ENCODE measurements around the gene GDF2.
A peak's percentile ranks its signal among the peaks of the same experiment; 100 is the strongest.

Gene GDF2

DNA sequence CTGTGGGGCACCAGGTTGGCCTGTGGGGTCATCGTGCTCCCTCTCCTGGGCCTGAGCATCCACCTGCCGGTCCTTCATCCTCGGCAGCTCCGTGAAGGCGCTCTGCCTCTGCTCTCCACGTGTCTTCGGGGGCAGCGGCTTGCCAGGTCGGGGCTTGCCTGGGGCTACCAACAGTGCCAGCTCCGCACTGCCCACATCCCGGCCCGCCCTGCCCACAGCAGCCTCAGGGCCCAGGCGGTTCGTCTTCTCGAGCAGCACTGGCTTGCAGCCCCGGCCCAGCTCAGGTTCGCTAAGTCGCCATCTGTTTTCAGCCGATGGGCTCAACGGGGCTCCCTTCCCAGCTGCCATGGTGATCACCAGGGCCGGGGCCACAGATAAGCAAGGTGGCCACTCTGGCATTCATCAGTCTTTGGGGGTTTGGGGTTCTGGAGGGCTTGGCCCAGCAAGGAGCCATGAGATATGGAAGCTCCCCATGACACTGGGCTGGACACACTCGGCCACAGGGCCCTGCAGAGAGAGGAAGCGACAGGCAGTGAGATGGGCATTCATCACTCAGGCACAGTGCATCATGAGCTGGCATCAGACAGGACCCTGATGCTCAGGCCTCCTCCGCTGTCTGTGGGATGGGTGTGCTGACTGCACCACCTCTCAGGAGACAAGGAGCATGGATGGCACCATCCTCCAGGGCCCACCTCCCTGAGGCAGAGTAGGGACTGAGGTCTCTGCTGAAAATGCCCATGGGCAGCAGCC is 46.4 kb downstream of the GDF2 start:
- DNase-seq (ENCODE audit: low read depth in 2 of 2): no peak

DNA sequence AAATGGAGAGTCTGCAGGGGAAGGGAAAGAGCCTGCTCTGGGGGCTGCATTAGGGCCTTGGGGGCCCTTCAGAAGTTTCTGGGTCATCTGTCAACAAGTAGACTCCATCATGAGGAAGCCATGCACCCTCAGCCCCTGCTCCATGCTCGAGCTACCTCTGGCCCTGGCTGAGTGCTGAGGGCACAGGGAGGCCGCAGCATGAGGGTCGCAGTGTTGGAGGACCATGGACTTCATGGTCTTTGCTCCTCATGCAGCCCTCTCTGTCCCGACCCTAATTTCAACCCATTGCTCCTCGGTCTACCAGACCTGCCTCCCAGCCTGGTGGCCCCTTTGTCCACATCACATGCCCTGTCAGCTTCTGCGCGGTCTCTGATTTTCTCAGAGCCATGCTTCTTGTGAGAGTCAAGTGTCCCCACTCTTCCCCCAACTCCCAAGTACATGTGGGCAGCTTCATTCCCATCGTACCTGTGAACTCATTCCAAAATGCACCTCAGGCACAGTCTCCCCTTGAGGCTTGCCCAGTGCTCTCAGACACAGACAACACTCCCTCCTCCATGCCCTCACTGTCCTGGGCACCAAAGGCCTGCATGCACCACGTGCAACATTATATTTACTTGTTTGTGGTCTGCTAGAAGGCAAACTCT is 47.1 kb downstream of the GDF2 start:
- no peak for DNase-seq (ENCODE audit: low read depth in 2 of 2)

DNA sequence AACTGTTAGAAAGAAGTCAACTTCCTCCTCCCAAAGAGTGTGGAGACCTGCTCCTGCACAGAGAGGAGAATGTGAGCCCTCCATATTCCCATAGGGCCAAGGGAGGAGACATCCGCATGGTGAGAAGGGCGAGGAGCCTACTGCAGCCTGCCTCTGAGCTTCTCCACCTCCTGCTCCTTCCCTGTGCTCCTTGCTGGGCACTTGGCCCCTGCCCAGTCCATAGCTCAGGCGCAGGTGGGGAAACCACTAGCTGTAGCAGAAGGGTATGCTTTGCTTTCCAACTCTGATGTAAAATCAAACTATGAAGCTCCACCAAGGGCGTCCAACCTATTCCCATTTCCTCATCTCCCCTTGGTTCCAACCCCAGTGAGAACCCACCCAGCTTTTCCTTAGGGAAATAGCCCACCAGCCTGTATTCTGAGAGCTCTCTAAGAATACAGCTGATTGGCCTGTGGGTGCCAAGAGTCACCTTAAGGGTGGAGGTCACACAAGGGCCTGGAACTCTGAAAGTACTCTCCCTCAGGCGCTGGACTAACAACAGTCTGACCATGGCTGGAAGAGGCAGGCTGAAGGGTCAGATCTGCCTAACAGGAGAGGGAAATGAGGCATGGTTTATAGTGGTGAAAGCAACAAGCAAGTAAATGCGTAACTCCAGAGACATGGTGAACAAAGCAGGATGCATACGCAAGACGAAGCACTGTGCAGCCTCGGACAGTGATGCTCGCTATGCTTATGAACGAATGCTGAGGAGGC is 47.9 kb downstream of the GDF2 start:
- DNase-seq (ENCODE audit: low read depth in 2 of 2): no peak

DNA sequence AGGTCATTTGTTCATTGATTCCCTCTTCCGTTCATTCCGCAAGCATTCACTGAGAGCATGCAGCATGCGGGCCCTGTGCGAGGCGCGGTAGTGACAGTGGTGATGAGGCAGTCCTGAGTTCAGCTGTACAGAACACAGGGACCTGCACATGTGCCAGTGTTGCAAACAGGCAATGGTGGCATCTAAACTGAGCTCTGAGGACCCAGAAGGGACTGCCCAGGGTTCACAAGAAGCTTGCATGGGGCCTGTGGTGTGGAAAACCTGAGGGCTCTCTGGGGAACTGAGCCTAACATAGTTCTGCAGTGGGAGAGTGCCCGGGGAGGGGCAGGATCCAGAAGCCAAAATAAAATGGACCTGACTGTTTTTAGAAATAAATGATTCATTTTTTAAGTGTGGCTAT is 48.6 kb downstream of the GDF2 start:
- DNase-seq (ENCODE audit: low read depth in 2 of 2): no peak

DNA sequence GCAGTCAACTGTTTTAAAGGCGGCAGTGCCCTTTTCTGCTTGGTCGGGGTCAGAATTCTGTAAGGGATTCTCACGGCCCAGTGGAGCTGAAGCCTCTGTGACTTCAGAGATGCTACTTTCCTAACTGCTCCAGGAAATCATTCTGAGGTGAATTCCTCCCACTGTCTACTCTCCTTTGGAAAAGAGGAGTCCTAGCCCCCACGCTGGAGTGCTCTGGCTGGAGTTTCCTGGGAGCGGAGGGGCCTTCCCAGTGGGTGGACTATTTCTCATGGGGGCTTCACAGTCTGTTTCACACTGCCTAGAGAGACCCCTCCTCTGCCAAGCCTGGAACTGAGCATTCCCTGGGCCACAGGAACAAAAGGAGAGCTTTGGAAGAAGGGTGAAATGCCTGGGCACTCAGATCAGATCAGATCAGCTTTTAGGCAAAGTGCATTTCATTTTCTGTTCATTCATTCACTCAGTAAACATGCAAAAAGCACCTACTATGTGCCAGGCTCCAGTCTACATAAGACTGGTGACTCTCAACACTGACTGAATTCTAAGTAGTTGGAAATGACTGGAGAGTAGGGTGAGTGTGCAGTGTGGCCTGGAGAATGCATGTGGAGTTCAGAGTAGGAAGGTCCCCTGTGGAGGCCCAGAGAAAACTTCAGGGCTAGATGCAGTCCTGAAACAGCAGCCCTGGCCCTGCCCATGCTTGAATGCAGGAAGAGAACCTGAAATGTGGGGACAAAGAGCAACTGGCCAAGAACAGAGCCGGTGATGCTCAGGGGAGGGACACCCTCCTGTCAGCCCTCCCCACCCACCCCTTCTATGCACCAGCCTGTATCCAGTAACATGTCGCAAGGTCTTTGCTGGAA is 49.6 kb downstream of the GDF2 start:
- no peak for DNase-seq (ENCODE audit: low read depth in 2 of 2)

DNA sequence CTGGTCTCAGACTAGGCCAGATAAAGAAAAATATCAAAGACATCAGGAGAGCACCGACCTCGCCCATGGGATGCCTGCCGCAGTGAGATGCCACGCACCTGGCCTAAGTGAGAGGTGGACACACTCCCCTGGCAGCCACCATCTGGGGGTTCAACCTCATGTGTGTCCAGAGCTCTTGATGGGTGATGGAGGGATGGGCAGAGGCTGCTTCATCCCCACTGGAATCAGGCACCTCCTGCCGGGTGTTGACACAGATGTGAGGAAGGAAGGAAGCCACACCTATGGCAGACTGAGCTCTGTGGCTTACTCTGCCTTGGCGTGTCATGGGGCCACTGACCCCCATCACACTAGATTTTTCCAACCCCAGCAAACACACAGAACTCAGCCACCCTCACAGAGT is 50.5 kb downstream of the GDF2 start:
- DNase-seq (ENCODE audit: low read depth in 2 of 2): no peak

DNA sequence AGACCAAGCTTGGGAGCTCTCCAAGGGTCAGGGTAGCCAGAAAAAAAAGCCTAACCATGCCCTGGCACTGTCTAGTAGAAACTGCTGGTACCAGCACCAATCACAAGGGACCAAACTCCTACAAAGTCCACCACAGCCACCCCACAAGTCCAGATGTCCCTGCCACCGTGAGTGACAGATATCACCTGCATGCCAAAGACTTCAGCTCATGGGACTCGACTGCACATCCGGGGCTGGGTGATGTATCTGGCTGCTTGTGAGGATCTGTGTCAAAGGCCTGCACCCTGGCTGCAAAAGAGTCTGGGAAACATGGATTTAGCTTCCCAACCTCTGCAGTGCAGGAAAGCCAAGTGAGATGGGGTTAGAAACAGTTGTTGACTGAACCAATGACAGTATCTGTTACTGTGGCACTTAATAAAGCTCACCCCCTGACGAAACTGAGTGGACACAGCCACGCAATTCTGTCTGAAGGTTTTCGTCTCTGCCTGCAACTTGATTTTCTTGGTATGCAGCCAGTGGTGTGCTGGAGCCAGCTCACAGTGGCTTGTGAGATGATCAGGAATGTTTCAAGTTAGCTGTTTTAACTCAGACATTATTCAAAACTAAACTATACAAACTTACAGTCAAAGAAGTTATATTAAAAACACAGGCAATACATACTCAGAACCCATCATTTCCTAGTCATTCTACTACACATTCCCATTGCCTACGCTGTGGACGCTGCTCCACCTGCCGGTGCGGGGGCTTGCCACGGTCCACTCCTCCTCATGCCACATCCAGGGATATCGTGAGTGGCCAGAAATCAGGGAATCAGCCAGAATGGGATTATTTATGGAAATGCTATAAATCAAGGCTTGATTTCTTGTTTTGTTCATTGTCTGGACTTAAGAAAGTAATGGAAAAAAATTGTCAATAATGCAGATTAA is 52.6 kb downstream of the GDF2 start:
- DNase-seq (ENCODE audit: low read depth in 2 of 2): peak in 1 of 2 experiments; percentile 10

DNA sequence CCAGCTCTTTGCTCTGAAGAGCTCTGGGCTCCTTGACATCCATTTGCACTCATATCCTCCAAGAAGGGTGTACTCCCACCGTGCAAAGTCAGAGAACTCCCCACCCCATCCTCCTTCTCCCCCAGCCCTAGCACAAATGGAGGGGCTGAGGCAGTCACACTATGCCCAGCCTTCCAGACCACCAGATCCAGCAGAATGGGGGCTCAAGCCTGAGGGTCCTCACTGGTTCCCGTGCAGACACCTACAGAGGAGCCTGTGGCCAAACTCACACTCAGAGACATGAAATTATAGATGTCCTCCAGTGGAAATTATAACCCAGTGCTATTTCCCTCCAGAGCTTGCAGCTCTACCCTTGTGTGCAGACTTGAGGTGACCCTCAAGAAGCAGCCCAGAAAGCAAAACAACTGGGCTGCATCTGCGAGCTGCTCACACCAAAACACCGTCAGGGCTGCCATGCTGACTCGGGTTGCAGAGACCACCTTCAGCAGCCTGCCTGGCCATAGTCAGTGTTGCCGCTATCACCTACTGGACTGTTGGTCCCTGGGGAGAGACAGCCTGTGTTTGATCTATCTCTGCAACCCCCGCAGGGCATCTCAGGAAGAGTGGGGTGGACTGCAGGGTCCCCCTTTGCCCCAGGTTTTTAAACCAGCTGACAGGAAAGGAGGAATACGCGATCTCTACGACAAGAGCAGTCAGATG is 54.4 kb downstream of the GDF2 start:
- DNase-seq (ENCODE audit: low read depth in 2 of 2): no peak

All from fibroblast of skin of left biceps (primary cell).